ENCODE measurements around the gene MACROD2. TPM values are rescaled to one million over a fixed set of nuclear protein-coding genes. Genes with fewer than 3 reads are reported as not detected.

MACROD2 gene
- total RNA-seq, 1 donor from 2014 or later, result 3.1 TPM

DNA sequence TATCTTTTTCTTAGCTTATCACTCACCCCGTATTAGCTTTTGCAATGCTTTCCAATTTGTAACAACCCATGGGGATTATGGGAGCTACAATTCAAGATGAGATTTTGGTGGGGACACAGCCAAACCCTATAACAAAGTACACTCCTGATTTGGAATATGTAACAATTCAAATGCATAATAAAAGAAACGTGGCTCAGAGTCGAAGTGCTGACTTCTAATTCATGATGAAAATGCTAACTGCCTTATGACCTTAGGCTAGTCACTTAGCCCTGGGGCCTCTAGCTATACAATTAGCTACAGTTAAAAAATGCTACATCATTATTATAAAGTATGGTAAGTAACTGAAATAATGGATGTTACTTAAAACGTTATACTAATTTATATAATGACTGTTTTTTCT lies 1297.1 kb downstream of the MACROD2 start:
- H3K4me1 ChIP-seq (ENCODE audit: control insufficient read depth in 3 of 3, insufficient read depth in 3 of 3, low read length in 3 of 3), result no peaks in the 10 kb centered on the region
- H3K36me3 ChIP-seq (ENCODE audit: control insufficient read depth in 3 of 3, insufficient read depth in 3 of 3, low read length in 3 of 3), result no peaks in the 10 kb centered on the region
- no peak overlapping the region for H3K9ac ChIP-seq (ENCODE audit: low read depth in 1 of 3, low read length in 3 of 3)
- H3K27me3 ChIP-seq (ENCODE audit: control insufficient read depth in 3 of 3, insufficient read depth in 3 of 3, low read length in 3 of 3), result no peaks in the 10 kb centered on the region
- no peak overlapping the region for H3K27ac ChIP-seq (ENCODE audit: low read depth, low read length)
- no peaks in the 10 kb centered on the region for H3K9me3 ChIP-seq (ENCODE audit: control insufficient read depth in 3 of 3, low read length in 3 of 3)
- no peak overlapping the region for H3K4me3 ChIP-seq (ENCODE audit: low read length in 3 of 3)

DNA sequence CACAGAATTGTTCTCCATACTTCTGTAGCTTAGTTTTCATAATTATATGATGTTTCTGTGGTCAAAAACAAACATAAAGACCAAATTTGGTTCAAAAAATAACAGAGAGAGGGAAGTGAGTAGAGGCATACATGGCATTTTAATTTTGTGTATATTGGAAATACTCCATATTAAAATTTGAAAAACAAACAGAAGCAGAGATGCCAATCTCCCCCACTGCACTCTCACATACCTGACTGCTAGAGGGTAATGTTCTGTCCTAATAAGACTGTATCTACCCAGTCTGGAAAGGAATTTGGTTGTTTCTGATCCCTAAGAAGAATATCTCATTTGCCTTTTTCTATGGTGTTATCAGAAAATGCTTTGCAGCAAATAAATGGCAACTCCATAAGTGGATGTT lies 1301.1 kb downstream of the MACROD2 start:
- H3K9ac ChIP-seq (ENCODE audit: low read depth in 1 of 3, low read length in 3 of 3), result no peak overlapping the region
- no peaks in the 10 kb centered on the region for H3K9me3 ChIP-seq (ENCODE audit: control insufficient read depth in 3 of 3, low read length in 3 of 3)
- H3K27ac ChIP-seq (ENCODE audit: low read depth, low read length), result no peak overlapping the region
- H3K36me3 ChIP-seq (ENCODE audit: control insufficient read depth in 3 of 3, insufficient read depth in 3 of 3, low read length in 3 of 3), result no peaks in the 10 kb centered on the region
- no peaks in the 10 kb centered on the region for H3K27me3 ChIP-seq (ENCODE audit: control insufficient read depth in 3 of 3, insufficient read depth in 3 of 3, low read length in 3 of 3)
- no peak overlapping the region for H3K4me3 ChIP-seq (ENCODE audit: low read length in 3 of 3)
- no peaks in the 10 kb centered on the region for H3K4me1 ChIP-seq (ENCODE audit: control insufficient read depth in 3 of 3, insufficient read depth in 3 of 3, low read length in 3 of 3)

DNA sequence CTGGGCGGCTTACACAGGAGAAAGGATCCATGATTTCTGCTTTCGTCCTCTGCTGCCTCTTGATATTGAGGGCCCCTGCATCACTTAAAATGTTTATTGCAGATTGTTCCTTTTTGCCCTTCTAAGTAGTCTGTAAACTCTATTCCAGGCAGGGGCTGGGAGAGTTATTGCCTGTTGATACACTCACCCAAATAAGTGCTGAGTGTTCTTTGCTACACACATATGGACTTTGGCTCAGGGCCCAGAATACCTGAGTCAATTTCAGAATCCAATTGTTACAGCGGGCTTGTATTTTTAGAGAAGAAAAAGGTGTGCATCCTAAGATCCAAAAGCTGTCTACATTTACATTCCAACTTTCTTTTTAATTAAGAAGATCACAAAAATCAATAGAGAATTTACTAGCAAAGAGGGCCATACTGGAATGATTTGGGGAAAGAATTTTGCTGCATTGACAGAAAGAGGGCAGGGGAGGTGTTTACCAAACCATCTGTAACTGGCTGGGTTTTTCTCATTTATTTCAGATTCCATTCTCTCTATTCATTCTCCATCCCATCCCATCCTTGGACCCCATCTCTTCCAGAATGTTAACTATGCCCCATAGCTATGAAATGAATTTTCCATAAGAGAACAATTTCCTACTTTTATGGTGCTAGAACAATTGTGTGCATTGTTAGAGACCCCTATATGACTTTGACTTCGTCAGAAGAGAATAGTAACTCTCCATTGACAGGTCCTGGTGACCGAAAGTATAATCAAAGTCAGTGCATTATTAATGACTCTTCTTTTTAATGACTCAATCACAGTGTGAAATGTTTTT lies 1302.0 kb downstream of the MACROD2 start:
- no peak overlapping the region for H3K27ac ChIP-seq (ENCODE audit: low read depth, low read length)
- no peak overlapping the region for H3K4me3 ChIP-seq (ENCODE audit: low read length in 3 of 3)
- no peaks in the 10 kb centered on the region for H3K36me3 ChIP-seq (ENCODE audit: control insufficient read depth in 3 of 3, insufficient read depth in 3 of 3, low read length in 3 of 3)
- no peaks in the 10 kb centered on the region for H3K27me3 ChIP-seq (ENCODE audit: control insufficient read depth in 3 of 3, insufficient read depth in 3 of 3, low read length in 3 of 3)
- no peak overlapping the region for H3K9ac ChIP-seq (ENCODE audit: low read depth in 1 of 3, low read length in 3 of 3)
- no peaks in the 10 kb centered on the region for H3K9me3 ChIP-seq (ENCODE audit: control insufficient read depth in 3 of 3, low read length in 3 of 3)
- H3K4me1 ChIP-seq (ENCODE audit: control insufficient read depth in 3 of 3, insufficient read depth in 3 of 3, low read length in 3 of 3), result no peaks in the 10 kb centered on the region

DNA sequence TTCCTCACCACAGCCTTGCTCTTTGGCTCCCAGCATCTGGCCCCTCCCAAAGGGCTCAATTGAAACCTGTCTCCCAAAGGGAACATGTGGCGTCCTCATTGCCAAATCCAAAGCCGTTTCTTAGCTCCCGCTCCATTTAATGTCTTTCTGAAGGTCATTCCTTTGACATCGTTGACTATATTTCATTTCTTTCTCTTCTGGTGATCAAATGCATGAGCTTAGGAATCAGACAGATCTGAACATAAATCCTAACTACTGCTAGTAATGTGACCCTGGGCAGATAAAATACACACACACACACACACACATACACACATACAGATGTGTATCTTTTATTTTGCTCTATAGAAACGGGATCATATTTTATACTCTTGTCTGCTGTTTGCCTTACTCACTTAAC lies 1306.8 kb downstream of the MACROD2 start:
- Histone ChIP-seq H3K4me3 (ENCODE audit: low read length in 3 of 3) (no peak overlapping the region), H3K9me3 (ENCODE audit: control insufficient read depth in 3 of 3, low read length in 3 of 3) (no peaks in the 10 kb centered on the region), H3K4me1 (ENCODE audit: control insufficient read depth in 3 of 3, insufficient read depth in 3 of 3, low read length in 3 of 3) (no peaks in the 10 kb centered on the region), H3K27ac (ENCODE audit: low read depth, low read length) (no peak overlapping the region), H3K36me3 (ENCODE audit: control insufficient read depth in 3 of 3, insufficient read depth in 3 of 3, low read length in 3 of 3) (no peaks in the 10 kb centered on the region), H3K9ac (ENCODE audit: low read depth in 1 of 3, low read length in 3 of 3) (no peak overlapping the region), H3K27me3 (ENCODE audit: control insufficient read depth in 3 of 3, insufficient read depth in 3 of 3, low read length in 3 of 3) (no peaks in the 10 kb centered on the region)

DNA sequence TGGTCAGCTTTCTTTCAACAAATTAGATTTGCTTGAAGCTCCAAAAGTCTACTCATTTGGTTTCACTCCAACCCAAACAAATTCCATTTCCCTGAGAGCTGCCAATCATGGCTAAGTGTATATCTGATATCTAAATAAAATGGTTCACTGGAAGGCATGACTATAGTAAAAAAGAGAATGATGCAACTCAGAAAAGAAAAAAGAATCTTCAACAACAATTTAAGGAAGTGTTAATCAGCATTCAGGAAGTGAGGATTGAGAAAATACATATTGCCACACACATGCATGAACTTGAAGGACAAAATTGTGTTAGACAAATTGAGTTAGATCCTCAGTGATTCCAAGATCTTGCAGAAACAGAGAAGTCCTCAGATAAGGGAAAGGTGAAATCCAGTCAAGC lies 1315.0 kb downstream of the MACROD2 start:
- H3K27ac ChIP-seq (ENCODE audit: low read depth, low read length), result no peak overlapping the region
- H3K36me3 ChIP-seq (ENCODE audit: control insufficient read depth in 3 of 3, insufficient read depth in 3 of 3, low read length in 3 of 3), result no peaks in the 10 kb centered on the region
- no peaks in the 10 kb centered on the region for H3K27me3 ChIP-seq (ENCODE audit: control insufficient read depth in 3 of 3, insufficient read depth in 3 of 3, low read length in 3 of 3)
- no peak overlapping the region for H3K9ac ChIP-seq (ENCODE audit: low read depth in 1 of 3, low read length in 3 of 3)
- no peak overlapping the region for H3K4me3 ChIP-seq (ENCODE audit: low read length in 3 of 3)
- H3K4me1 ChIP-seq (ENCODE audit: control insufficient read depth in 3 of 3, insufficient read depth in 3 of 3, low read length in 3 of 3), result no peaks in the 10 kb centered on the region
- no peaks in the 10 kb centered on the region for H3K9me3 ChIP-seq (ENCODE audit: control insufficient read depth in 3 of 3, low read length in 3 of 3)

DNA sequence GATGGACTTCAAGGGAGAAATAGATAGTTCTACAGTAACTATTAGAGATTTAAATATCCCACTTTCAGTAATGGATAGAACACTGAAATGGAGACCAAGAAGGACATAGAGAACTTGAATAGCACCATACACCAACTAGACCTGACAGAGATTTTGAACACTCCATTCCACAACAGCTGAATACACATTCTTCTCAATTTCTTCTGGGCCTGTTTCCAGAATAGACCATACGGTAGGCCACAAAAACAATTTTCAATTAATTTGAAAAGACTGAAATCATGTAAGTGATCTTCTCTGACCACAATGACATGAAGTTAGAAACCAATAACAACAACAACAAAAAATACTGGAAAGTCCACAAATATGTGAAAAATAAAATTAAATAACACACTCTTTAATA lies 1321.2 kb downstream of the MACROD2 start:
- no peak overlapping the region for H3K4me3 ChIP-seq (ENCODE audit: low read length in 3 of 3)
- H3K9ac ChIP-seq (ENCODE audit: low read depth in 1 of 3, low read length in 3 of 3), result no peak overlapping the region
- H3K9me3 ChIP-seq (ENCODE audit: control insufficient read depth in 3 of 3, low read length in 3 of 3), result no peaks in the 10 kb centered on the region
- no peak overlapping the region for H3K27ac ChIP-seq (ENCODE audit: low read depth, low read length)
- no peaks in the 10 kb centered on the region for H3K27me3 ChIP-seq (ENCODE audit: control insufficient read depth in 3 of 3, insufficient read depth in 3 of 3, low read length in 3 of 3)
- H3K36me3 ChIP-seq (ENCODE audit: control insufficient read depth in 3 of 3, insufficient read depth in 3 of 3, low read length in 3 of 3), result no peaks in the 10 kb centered on the region
- peaks cover 0 to 5% (median 0%) of the 10 kb centered on the region in 3 donors for H3K4me1 ChIP-seq (ENCODE audit: control insufficient read depth in 3 of 3, insufficient read depth in 3 of 3, low read length in 3 of 3)

DNA sequence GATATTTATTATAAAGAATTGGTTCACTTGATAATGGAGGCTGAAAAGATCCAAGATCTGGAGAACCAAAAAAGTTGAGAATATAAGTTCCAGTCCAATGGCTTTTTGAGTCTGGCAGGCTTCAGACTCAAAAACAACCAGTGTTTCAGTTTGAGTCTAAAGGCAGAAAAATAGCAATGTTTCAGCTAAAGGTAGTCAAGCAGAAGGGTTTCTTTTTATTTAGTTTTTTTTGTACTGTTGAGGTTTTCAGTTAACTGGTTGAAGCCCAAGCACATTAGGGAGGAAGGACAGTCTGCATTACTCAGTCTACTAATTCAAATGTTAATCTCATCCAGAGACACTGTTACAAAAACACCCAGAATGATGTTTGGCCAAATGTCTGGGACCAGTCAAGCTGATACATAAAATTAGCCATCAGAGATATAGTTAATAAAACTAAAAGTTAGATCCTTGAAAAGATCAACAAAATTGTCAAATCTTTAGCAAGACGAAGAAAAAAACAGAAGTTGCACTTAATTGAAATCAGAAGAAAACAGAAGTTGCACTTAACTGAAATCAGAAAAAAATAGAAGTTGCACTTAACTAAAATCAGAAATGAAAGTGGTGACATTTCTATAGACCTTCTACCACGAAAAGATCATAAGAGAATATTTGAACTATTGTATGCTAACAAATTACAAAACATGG lies 1322.4 kb downstream of the MACROD2 start:
- Histone ChIP-seq H3K9ac (ENCODE audit: low read depth in 1 of 3, low read length in 3 of 3) (no peak overlapping the region), H3K27ac (ENCODE audit: low read depth, low read length) (no peak overlapping the region), H3K9me3 (ENCODE audit: control insufficient read depth in 3 of 3, low read length in 3 of 3) (no peaks in the 10 kb centered on the region), H3K27me3 (ENCODE audit: control insufficient read depth in 3 of 3, insufficient read depth in 3 of 3, low read length in 3 of 3) (no peaks in the 10 kb centered on the region), H3K4me1 (ENCODE audit: control insufficient read depth in 3 of 3, insufficient read depth in 3 of 3, low read length in 3 of 3) (peaks cover 0 to 5% (median 0%) of the 10 kb centered on the region in 3 donors), H3K4me3 (ENCODE audit: low read length in 3 of 3) (no peak overlapping the region), H3K36me3 (ENCODE audit: control insufficient read depth in 3 of 3, insufficient read depth in 3 of 3, low read length in 3 of 3) (no peaks in the 10 kb centered on the region)

DNA sequence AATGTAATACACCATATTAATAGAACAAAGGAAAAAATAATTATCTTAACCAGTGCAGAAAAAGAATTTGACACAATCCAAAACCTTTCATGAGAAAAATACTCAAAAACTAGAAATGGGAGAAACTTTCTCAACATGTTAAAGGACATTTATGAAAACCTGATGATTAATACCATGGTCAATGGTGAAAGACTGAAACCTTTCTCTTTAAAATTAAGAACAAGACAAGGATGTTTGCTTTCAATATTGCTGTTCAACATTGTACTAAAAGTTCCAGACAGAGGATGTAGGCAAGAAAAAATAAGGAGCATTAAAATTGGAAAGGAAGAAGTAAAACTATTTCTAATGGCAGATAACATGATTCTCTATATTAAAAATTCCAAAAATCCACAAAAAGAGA lies 1323.4 kb downstream of the MACROD2 start:
- H3K4me3 ChIP-seq (ENCODE audit: low read length in 3 of 3), result no peak overlapping the region
- H3K9ac ChIP-seq (ENCODE audit: low read depth in 1 of 3, low read length in 3 of 3), result no peak overlapping the region
- no peaks in the 10 kb centered on the region for H3K27me3 ChIP-seq (ENCODE audit: control insufficient read depth in 3 of 3, insufficient read depth in 3 of 3, low read length in 3 of 3)
- no peaks in the 10 kb centered on the region for H3K36me3 ChIP-seq (ENCODE audit: control insufficient read depth in 3 of 3, insufficient read depth in 3 of 3, low read length in 3 of 3)
- H3K4me1 ChIP-seq (ENCODE audit: control insufficient read depth in 3 of 3, insufficient read depth in 3 of 3, low read length in 3 of 3), result peaks cover 0 to 5% (median 0%) of the 10 kb centered on the region in 3 donors
- H3K27ac ChIP-seq (ENCODE audit: low read depth, low read length), result no peak overlapping the region
- H3K9me3 ChIP-seq (ENCODE audit: control insufficient read depth in 3 of 3, low read length in 3 of 3), result no peaks in the 10 kb centered on the region

DNA sequence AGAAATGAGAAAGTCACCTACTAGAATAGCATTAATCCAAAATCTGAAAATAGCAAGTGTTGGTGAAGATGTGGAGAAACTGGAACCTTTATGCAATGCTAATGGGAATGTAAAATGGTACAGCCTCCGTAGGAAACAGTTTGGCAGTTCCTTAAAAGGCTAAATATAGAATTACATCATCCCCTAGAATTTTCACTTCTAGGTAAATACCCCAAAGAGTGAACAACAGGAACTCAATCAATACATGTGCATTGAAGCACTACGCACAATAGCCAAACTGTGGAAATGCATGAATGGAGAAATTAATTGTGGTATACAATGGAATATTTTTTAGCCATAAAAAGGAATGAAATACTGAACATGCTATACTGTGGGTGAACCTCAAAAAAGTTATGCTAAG lies 1324.1 kb downstream of the MACROD2 start:
- Histone ChIP-seq H3K4me3 (ENCODE audit: low read length in 3 of 3) (no peak overlapping the region), H3K4me1 (ENCODE audit: control insufficient read depth in 3 of 3, insufficient read depth in 3 of 3, low read length in 3 of 3) (peaks cover 0 to 5% (median 0%) of the 10 kb centered on the region in 3 donors), H3K9me3 (ENCODE audit: control insufficient read depth in 3 of 3, low read length in 3 of 3) (no peaks in the 10 kb centered on the region), H3K9ac (ENCODE audit: low read depth in 1 of 3, low read length in 3 of 3) (no peak overlapping the region), H3K27ac (ENCODE audit: low read depth, low read length) (no peak overlapping the region), H3K36me3 (ENCODE audit: control insufficient read depth in 3 of 3, insufficient read depth in 3 of 3, low read length in 3 of 3) (no peaks in the 10 kb centered on the region), H3K27me3 (ENCODE audit: control insufficient read depth in 3 of 3, insufficient read depth in 3 of 3, low read length in 3 of 3) (no peaks in the 10 kb centered on the region)

DNA sequence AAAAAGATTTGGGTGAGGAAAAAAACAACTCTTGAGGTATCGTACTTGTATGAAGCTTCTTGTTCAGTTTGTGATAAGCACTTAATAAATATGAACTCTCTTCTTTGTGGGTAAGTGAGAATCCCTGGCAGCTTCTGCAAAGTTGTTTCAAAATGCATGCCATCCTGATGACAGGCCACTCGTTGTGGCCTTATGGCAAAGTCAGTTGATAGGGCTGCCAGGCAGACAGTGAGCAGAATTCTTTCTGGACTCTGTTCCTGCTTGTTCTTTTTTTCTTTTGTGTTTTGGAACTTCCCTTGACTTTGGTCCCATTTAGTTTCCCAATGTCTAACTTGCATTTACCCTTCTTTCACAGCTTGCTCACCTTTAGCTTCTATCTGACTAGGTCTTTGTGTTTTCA lies 1325.6 kb downstream of the MACROD2 start:
- Histone ChIP-seq H3K9me3 (ENCODE audit: control insufficient read depth in 3 of 3, low read length in 3 of 3) (no peaks in the 10 kb centered on the region), H3K27ac (ENCODE audit: low read depth, low read length) (no peak overlapping the region), H3K4me1 (ENCODE audit: control insufficient read depth in 3 of 3, insufficient read depth in 3 of 3, low read length in 3 of 3) (peaks cover 0 to 5% (median 0%) of the 10 kb centered on the region in 3 donors), H3K36me3 (ENCODE audit: control insufficient read depth in 3 of 3, insufficient read depth in 3 of 3, low read length in 3 of 3) (no peaks in the 10 kb centered on the region), H3K9ac (ENCODE audit: low read depth in 1 of 3, low read length in 3 of 3) (no peak overlapping the region), H3K4me3 (ENCODE audit: low read length in 3 of 3) (no peak overlapping the region), H3K27me3 (ENCODE audit: control insufficient read depth in 3 of 3, insufficient read depth in 3 of 3, low read length in 3 of 3) (no peaks in the 10 kb centered on the region)

All from skeletal muscle tissue (tissue), 4 donors.